NT2/D1 (cell line): ENCODE measurements around the gene TMEM237.

Experiments
- SUZ12 ChIP-seq: IDR thresholded peaks from 2 replicates; pipeline ENCODE4 v1.6.1; 2011; ENCODE audit not compliant: insufficient read length, insufficient read depth; ENCODE audit errors: extremely low read depth
- YY1 ChIP-seq: IDR thresholded peaks from 2 replicates; pipeline ENCODE4 v1.6.1; 2011; ENCODE audit not compliant: insufficient read length, insufficient read depth
- ZNF274 ChIP-seq: IDR thresholded peaks from 2 replicates; pipeline ENCODE4 v1.6.1; 2011; ENCODE audit warnings: mild to moderate bottlenecking, low read depth, low read length

GRCh38 chr2:201631041-201631440 lies 12.3 kb downstream of the TMEM237 start:
- TF ChIP-seq YY1 (no peak), SUZ12 (no peak), ZNF274 (no peak)
